ENCODE results near the gene TMEM179B.
A peak's percentile ranks its signal among the peaks of the same experiment; 100 is the strongest.

The TMEM179B gene

DNA sequence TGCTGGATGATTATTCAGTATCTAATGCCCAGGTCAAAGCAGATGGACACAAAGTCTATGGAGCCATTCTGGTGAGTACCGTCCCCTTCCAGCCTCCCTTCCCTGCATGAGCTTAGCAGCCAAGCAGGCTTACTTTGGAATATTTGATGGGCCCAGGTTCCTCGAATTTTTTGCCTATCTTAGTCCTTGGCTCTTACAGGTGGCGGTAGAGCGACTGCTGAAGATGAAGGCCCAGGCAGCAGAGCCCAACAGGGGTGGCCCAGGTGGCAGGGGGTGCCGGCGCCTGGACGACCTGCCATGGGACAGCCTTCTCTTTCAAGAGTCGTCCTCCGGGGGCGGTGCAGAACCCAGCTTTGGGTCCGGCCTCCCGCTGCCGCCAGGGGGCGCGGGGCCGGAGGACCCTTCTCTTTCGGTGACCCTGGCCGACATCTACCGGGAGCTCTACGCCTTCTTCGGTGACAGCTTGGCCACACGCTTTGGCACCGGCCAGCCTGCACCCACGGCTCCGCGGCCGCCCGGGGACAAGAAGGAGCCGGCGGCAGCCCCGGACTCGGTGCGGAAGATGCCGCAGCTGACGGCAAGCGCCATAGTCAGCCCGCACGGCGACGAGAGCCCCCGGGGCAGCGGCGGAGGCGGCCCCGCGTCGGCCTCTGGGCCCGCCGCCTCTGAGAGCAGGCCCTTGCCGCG lies 741 bp upstream of the TMEM179B start:
- peak; percentile 74 to 98 (median 82) for DNase-seq
- intact Hi-C loops (cut with DNase I) = loop anchor here (1.0 to 5.0 kb wide), 4 partner anchors 14 to 96 kb away; partner anchors contain the start of gene SLC3A2

DNA sequence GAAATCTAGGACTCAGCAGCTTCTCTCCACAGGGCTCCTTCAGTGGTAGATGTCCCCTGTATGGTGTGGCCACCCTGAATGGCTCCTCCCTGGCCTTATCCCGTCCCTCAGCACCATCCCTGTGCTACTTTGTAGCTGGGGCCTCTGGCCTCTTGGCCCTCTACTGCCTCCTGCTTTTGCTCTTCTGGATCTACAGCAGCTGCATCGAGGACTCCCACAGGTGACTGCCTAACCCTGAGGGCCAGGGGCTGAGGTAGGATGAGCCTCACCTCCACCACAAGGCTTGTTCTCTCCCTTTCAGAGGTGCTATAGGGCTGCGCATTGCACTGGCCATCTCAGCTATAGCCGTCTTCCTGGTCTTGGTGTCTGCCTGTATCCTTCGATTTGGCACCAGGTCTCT lies 1.8 kb downstream of the TMEM179B start:
- DNase-seq = peak in 2 of 10 donors; percentile 18 to 30
- intact Hi-C loops (cut with DNase I) = loop anchor here (5.0 kb wide), 2 partner anchors 53 to 93 kb away; partner anchors contain the start of gene SLC3A2

DNA sequence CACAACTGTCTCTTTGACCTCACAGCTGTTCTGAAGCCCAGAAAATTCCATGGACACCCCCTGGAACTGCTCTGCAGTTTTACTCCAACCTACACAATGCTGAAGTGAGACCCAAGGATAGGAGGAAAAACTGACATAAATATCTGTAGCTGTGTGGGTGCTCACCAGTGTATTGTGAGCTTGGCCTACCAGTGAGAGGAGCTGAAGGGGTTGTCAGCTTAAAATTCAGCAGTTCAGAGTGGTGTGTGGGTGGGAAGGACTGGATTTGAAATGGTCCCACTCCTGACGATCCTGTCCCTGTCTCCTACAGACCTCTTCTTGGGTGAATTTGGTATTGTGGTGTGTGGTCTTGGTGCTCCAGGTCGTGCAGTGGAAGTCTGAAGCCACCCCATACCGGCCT lies 2.4 kb downstream of the TMEM179B start:
- intact Hi-C loops (cut with DNase I) = loop anchor here (5.0 kb wide), 2 partner anchors 53 to 93 kb away; partner anchors contain the start of gene SLC3A2
- DNase-seq = peak in 1 of 10 donors; percentile 41

DNA sequence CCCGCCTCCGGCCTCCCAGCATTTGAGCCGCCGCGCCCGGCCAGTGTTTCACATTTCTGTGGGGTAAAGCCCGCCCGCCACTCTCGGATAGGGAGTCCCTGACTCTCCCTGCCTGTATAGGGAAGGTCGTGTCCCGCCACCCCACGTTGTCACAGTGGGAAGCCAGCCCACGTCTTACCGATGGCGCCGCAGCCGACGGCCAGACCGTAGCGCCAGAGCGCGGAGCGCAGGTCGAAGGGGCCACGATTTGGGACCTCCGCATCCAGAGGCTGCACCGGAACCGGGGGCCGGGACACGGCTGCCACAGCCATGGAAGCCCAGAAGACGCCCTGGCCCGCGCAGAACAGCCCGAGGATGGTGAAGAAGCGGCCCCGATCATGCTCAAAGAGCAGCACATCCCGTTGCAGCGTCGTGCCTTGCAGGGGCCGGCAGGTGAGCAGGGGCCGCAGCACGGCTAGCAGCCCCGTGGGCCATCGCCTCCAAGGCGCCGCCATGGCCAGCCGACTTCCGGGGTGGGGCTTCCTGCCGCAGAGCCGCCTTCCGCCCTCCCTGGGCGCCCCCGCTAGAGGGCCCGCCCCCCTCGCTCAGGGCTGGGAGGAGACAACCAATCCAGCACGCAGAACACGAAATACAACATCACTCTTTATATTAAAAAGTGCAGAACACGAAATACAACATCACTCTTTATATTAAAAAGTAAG lies 4.4 kb downstream of the TMEM179B start, which contains the start of gene TMEM223:
Gene TMEM223 (minus strand): TSS at position 506 of the 701 bp plus-strand sequence. CDS start 12 bp downstream, at position 494.
- peak; percentile 83 to 99 (median 92) for DNase-seq
- intact Hi-C loops (cut with DNase I) = loop anchor here (5.0 kb wide), 1 partner anchor 41 kb away; the partner anchor contains the start of genes STX5 and TEX54

DNA sequence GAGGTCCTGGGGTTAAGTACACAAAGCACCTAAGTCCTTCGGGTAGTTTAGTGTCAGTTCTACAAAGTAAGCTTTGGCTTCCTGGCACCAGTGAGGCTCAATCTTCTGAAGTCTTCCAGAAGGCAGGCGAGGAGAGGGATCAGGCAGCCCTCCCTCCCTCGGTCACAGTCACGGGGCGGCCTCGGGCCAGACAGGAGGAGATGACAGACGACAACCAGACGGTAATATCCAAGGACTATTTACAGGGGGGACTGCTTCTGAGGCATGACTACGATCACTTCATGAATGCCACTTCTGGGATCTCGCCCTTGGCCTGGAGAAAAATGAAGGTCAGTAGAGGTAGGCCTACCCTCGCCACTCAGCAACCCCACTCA lies 5.0 kb downstream of the TMEM179B start:
- DNase-seq = peak in 2 of 10 donors; percentile 67 to 72
- intact Hi-C loops (cut with DNase I) = loop anchor here (5.0 kb wide), 1 partner anchor 40 kb away; the partner anchor contains the start of genes STX5 and TEX54

DNA sequence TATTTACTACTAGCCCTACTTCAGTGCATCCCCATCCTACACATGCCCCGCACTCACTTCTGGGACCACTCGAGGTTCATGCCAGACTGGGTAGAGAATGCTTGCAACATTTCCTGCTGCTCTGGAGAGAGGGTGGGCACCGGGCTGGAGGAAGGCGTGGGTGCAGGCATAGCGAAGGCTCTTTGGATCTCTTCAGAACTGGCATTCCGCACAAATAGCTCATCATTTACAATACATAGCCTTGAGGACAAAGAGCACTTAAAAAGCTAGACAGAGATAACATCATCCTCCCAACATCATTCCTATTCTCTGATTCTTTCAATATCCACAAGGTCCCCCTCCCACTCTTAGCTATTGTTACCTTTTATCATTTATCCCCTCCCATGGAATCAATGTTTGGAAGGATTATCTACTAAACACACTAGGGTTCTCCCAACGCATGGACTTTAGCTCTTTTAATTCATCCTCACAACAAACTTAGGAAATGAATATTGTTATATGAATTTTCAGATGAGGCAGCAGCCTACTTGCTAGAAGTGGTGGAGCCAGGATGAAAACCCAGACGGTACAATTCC lies 7.1 kb downstream of the TMEM179B start:
- DNase-seq = peak in 1 of 10 donors; percentile 23
- intact Hi-C loops (cut with DNase I) = loop anchor here (5.0 kb wide), 1 partner anchor 38 kb away; the partner anchor contains the start of genes STX5 and TEX54

DNA sequence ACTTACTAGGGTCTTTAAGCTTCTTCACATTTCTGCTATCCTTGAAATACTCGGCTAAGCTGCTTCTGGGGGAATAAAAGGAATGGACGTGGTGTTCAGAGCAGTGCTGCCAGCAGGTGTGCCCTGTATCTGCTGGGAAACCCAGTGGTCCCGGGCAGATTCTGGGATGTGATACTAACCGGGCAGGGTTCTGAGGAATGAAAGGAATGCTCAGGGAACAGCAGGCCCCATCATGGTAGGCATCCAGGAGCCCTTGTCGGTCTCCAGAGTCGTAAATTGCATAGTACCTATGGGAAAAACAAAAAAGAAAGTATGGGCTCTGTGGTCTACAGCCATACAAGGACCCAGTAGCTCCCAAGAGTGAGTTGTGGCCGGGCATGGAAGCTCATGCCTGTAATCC lies 9.1 kb downstream of the TMEM179B start:
- peak in 2 of 10 donors; percentile 9 to 55 for DNase-seq
- intact Hi-C loops (cut with DNase I) = no loop called here

DNA sequence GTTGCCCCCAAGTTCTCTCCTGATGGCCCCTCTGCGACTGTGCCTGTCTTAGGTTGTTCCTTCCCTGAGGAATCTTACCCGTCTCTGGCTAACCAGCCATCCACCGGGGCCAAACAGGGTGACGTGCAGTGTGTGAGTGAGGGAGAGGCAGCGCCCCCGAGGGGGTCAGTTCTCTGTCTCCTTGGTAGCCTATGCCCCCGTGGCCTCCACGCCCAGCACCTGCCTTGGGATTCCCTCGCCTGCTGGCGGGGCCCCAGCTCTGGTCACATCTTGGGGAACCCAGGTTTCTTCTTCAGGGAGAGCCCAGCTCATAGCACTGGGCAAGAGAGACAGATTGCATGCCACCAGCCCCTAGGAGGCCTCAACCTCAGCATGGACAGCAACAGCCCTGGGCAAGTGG lies 12.3 kb downstream of the TMEM179B start:
- intact Hi-C loops (cut with DNase I) = no loop called here
- DNase-seq = peak in 2 of 10 donors; percentile 52 to 80

DNA sequence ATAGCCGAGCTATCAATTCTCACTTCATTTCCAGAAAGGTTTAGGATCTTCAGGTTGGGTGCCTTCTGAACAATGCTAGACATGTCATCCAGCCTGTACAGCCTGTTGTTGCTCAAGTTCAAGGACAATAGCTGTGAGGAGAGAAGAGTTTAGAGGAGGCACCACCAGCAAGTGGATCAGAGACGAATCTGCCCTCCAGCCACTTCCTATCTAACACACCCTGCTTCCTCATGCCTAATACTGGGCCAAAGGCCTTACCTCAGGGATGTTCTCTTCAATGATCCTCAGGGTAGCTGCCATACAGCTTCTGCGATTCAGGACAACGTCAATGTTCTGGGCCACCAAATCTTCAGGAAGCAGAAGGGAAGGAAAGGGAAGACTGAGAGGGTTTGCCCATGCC lies 13.9 kb downstream of the TMEM179B start:
- no peak for DNase-seq
- intact Hi-C loops (cut with DNase I) = no loop called here

DNA sequence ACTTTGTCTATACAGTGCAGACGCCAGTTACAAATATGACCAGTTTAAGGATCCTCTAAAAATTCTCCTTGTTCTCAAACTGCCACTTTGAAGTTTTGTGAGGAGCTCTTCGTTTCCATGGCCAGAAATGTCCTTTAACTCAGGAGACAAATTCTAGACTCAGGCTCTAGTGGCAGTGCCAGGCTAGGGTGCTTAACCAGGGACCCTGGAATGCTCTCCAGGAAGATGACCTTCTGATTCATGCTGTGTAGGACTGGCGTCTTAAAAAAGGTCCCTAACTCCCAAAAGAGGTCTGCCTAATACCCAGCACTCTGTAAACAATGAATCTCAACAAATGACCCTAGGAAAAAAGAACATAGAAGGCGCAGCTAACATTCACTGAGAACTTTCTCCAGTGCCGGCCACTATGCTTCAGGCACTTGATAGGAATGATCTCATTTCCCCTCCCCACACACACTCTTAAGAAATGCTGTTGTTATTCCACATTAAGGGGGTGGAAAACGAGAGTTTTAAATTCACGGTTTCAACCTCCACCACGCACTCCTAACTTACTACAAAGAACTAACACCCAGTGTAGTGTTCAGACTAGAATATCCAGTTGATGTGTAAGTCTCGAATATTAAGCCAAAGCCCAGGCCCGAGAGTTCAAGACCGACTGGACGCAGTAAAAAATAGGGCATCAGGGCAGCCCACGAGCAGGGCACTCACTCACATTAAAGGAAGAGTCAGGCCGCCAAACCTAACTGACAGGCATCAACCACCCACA lies 17.3 kb downstream of the TMEM179B start:
- intact Hi-C loops (cut with DNase I) = loop anchor here (2.0 kb wide), 1 partner anchor 50 kb away; the partner anchor contains the start of gene ZBTB3
- peak in 1 of 10 donors; percentile 25 for DNase-seq

DNA sequence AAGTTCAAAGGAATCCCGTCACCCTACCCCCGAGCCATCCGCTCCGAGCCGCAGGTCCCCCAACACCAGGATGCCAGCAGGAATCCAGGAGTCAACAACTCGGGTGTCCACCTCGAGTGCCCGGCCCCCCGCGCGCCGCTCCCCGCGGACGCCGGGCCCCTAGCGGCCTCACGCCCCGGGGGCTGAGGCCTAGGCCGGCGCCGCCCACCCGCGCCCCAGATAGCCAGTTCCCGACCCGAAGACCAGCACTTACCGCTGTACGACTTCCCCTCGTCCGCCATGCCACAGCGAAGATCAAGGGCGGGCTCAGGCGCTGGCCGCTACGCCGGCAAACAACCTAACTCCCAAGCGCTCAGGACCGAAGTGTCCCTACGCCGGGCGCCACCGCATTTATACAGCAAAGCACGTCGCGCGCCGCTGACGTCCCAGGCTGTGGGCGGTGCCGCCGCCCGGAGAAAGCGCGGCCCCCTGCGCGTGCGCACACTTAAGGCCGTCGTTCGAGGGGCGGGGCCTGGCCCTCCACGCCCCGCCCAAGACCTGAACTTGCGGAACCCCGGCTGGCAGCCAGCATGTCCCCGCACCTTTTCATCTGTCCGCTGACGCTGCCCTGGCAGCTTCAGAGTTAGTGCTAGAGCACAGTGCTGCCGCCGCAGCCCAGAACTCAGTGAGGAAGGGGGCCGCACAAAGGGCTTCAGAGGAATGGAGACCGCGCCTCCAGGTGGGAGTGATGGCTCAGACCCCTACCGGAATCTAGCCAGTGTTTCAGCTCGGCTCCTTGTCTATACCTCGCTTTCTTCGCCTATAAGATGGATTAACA lies 18.1 kb downstream of the TMEM179B start, which contains the start of gene NXF1:
Gene NXF1 (minus strand): TSS at position 365 of the 817 bp plus-strand sequence. CDS start 84 bp downstream, at position 281.
- intact Hi-C loops (cut with DNase I) = loop anchor here (2.0 kb wide), 1 partner anchor 50 kb away; the partner anchor contains the start of gene ZBTB3
- peak; percentile 92 to 99 (median 94) for DNase-seq

DNA sequence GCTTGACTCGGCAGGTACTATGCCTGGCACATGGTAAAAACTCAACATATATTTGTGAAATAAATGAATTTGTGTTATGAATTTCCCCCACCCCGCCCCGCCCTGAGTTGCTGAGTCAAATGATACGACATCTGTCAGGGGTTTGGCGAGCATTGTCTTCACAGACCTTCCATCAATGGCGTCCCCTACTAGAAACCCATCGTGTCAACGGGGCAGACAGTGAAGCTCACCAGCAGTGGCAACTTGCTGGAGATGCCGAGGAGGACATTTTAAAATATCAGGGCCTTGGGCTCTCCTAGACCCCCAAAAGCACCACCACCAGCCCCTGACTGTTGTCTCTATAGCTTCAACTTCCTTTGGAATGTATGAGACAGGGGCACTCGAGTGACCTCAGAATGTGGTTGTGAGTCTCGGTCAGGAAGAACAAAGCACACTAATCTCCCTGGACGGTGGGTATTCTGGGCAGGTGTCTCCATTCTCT lies 18.8 kb downstream of the TMEM179B start:
- intact Hi-C loops (cut with DNase I) = loop anchor here (2.0 kb wide), 1 partner anchor 51 kb away; the partner anchor contains the start of gene ZBTB3
- DNase-seq = peak in 1 of 10 donors; percentile 34

DNA sequence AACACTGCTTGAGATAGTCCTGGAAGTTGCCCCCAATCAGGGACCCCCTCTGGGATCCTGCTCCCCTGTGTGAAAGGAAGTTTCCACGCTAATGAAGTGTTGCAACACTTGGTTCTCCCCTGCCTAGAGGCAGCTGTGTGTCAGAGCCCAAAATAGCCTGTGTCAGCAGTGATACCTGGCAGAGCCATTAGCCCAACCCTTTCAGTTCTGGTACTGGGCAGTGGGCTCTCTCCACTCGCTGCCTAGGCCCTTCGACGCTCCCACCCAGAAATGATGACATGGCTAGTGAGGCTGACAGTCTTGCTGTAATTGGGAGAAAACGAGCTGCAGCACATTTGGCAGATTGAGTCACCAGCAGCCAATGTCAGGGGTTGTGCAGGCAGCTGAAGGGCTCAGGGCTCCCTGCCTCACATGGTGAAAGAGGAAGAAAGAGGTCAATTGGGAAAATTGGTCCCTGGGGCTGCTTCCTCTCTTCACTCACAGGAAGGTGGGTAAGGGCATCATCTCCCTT lies 19.5 kb downstream of the TMEM179B start:
- DNase-seq = peak in 1 of 10 donors; percentile 72
- intact Hi-C loops (cut with DNase I) = no loop called here

DNA sequence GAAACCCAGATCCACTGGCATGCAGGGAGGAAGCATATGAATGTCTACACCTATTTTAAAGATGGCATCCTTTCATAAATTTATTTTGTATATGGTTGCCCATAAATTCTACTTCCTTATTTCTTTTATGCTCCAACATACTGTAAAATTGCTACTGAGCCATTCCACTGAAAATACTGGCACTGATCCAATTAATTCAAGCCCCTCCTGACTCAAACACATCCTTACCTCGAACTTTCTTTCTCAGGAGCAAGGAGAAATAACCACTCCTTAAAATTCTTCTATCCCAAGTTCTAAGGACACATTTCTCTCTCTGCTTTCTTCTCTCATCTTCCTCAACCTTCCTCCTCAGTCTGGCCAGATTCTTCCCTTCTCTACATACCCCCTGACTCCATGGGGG lies 23.5 kb downstream of the TMEM179B start:
- intact Hi-C loops (cut with DNase I) = no loop called here
- peak in 1 of 10 donors; percentile 1 for DNase-seq

DNA sequence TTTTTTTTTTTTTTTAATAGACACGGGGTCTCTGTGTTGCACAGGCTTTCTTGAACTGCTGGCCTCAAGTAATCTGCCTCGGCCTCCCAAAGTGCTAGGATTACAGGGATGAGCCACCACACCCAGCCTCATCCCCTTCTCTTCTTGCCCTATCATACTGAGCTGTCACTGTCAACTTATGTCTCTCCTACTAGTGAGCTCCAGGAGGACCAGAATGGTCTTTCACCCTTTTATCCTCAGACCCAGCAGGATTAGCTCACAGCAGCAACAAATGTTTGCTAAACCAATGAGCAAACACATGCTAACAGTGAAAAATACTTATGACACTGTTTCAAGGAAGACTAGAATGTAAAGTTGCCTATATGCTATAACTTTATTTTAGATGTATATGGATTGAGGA lies 24.5 kb downstream of the TMEM179B start:
- intact Hi-C loops (cut with DNase I) = no loop called here

DNA sequence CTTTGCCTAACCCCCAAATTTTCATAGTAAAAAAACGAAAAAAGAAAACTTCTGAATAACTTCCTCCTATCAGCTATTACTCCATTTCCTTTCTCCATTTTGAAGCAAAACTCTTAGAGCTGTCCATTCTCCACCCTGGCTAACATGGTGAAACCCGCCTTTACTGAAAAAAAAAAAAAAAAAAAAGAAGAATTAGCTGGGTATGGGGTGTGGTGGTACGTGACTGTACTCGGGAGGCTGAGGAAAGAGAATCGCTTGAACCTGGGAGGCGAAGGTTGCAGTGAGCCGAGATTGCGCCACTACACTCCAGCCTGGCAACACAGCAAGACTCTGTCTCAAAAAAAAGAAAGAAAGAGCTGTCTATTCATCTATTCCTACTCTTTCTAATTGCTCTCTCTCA lies 29.4 kb downstream of the TMEM179B start:
- DNase-seq = peak in 1 of 10 donors; percentile 13
- intact Hi-C loops (cut with DNase I) = no loop called here

More for the DNA sequence above, 24.5 kb downstream of the TMEM179B start:
- peak in 1 of 10 donors; percentile 1 for DNase-seq

DNA sequence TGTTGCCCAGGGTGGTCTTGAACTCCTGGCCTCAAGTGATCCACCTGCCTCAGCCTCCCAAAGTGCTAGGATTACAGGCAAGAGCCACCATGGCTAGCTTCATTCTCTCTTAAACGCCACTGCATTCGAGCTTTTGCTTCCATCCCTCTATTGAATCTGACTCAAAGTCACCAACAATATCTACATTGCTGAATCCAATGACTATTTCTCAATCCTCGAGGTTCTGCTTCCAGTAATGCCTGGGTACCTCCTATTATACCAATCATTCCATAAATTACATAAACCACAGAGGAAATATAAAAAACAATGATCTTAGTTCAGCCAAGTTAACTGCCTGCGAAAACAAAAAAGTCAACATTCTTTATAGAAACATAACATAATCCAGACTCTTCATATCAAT lies 29.9 kb downstream of the TMEM179B start:
- intact Hi-C loops (cut with DNase I) = no loop called here
- no peak for DNase-seq

DNA sequence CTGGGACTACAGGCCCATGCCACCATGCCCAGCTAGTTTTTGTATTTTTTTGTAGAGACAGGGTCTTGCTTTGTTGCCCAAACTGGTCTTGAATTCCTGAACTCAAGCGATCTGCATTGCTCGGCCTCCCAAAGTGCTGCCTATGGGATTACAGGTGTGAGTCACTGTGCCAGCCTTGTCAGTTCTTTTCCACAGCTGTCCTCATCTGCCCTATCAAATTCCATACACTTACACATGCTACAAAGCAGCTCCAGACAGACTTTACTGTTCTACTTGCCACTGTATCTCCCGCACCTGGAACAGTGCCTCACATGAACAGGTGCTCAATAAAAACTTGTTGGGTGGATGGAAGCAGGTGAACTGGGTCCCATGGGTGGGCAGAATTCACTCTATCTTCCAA lies 36.5 kb downstream of the TMEM179B start:
- peak in 1 of 10 donors; percentile 5 for DNase-seq
- intact Hi-C loops (cut with DNase I) = no loop called here
